ENCODE measurements around the gene FBXO36. TPM values are rescaled to one million over a fixed set of nuclear protein-coding genes. Genes with fewer than 3 reads are reported as not detected.
A peak's percentile ranks its signal among the peaks of the same experiment; 100 is the strongest.

FBXO36 gene
- total and polyA plus RNA-seq, 2 experiments from 2014 or later = 5.8 to 7.6 TPM

DNA sequence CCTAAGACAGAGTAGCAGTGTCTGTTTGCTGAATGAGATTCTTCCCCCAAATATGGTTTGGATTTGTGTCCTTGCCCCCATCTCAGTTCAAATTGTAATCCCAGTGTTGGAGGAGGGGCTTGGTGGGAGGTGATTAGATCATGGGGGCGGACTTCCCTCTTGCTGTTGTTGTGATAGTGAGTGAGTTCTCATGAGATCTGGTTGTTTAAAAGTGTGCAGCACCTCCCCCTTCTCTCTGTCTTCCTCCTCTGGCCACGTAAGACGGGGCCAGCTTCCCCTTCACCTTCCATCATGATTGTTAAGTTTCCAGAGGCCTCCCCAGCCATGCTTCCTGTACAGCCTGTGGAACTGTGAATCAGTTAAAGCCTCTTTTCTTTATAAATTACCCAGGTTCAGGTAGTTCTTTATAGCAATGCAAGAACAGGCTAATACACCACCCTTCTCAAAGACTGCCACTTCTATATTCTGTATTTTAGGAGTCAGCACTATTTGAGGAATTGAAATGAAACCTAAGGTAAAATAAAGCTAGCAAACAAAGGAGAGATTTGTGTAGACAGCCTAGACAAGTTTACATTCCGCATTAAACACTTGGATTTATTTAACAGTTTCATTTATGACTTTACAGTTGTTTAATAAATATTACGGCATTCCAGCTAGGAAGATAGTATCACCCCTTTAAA is 21.6 kb downstream of the FBXO36 start:
- H3K4me2 ChIP-seq = no peak overlapping the region
- peaks cover 4% of the 10 kb centered on the region; the same call in 1 of the 3 replicates for H3K36me3 Mint-ChIP-seq (ENCODE audit: low read depth)
- H3K27ac ChIP-seq (ENCODE audit: low read depth) = no peak overlapping the region
- no peak overlapping the region for H2AFZ ChIP-seq
- ATAC-seq (no peak), DNase-seq (ENCODE audit: low spot score) (no peak)
- no peaks in the 10 kb centered on the region for H3F3A ChIP-seq (replicated peaks; ENCODE audit: low read depth)
- no peaks in the 10 kb centered on the region for H4K20me1 ChIP-seq (replicated peaks; ENCODE audit: insufficient read depth)
- peaks cover 2% of the 10 kb centered on the region for H3K27me3 Mint-ChIP-seq (ENCODE audit: insufficient read depth, low read depth, poor library complexity)
- no peaks in the 10 kb centered on the region for H3K36me3 ChIP-seq (ENCODE audit: insufficient read depth)
- H3K9me3 Mint-ChIP-seq = no peaks in the 10 kb centered on the region
- H3K4me3 ChIP-seq = no peak overlapping the region
- H3K4me3 Mint-ChIP-seq = no peak overlapping the region
- no peaks in the 10 kb centered on the region for H3K79me2 ChIP-seq (replicated peaks; ENCODE audit: insufficient read depth)
- 0 out of 2 replicates have a peak, but pooled peaks cover 2% of the 10 kb centered on the region for H3K9me2 ChIP-seq (ENCODE audit: insufficient read depth)
- no peaks in the 10 kb centered on the region for H3K27me3 ChIP-seq (ENCODE audit: insufficient read depth)
- H3K4me1 Mint-ChIP-seq = peaks cover 12% of the 10 kb centered on the region; the same call in 2 of the 3 replicates
- H3K27ac Mint-ChIP-seq = peak overlapping the region; percentile 13; the same call in 1 of the 2 replicates
- TF ChIP-seq, protein P1, sequence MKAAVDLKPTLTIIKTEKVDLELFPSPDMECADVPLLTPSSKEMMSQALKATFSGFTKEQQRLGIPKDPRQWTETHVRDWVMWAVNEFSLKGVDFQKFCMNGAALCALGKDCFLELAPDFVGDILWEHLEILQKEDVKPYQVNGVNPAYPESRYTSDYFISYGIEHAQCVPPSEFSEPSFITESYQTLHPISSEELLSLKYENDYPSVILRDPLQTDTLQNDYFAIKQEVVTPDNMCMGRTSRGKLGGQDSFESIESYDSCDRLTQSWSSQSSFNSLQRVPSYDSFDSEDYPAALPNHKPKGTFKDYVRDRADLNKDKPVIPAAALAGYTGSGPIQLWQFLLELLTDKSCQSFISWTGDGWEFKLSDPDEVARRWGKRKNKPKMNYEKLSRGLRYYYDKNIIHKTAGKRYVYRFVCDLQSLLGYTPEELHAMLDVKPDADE (IDR thresholded peaks at IDR 0.05) = no peak
- TF ChIP-seq ZNF114 (CRISPR knock-in tag; IDR thresholded peaks at IDR 0.05) (no peak), POLR2AphosphoS5 (IDR thresholded peaks at IDR 0.05; ENCODE audit: low read depth) (no peak), EZH2 (IDR thresholded peaks at IDR 0.05; ENCODE audit: low read depth, unreplicated experiment) (no peak), ZNF331 (CRISPR knock-in tag; IDR thresholded peaks at IDR 0.05; ENCODE audit: low read depth) (no peak), CREB1 (CRISPR knock-in tag; IDR thresholded peaks at IDR 0.05; ENCODE audit: low read depth) (no peak), STAT1 (IDR thresholded peaks at IDR 0.05; ENCODE audit: unreplicated experiment) (no peak), JUNB (IDR thresholded peaks at IDR 0.05; ENCODE audit: unreplicated experiment) (no peak), NANOG (IDR thresholded peaks at IDR 0.05; ENCODE audit: borderline replicate concordance) (no peak), EZH2phosphoT487 (IDR thresholded peaks at IDR 0.05; ENCODE audit: unreplicated experiment) (no peak)
- TF ChIP-seq, protein P2, sequence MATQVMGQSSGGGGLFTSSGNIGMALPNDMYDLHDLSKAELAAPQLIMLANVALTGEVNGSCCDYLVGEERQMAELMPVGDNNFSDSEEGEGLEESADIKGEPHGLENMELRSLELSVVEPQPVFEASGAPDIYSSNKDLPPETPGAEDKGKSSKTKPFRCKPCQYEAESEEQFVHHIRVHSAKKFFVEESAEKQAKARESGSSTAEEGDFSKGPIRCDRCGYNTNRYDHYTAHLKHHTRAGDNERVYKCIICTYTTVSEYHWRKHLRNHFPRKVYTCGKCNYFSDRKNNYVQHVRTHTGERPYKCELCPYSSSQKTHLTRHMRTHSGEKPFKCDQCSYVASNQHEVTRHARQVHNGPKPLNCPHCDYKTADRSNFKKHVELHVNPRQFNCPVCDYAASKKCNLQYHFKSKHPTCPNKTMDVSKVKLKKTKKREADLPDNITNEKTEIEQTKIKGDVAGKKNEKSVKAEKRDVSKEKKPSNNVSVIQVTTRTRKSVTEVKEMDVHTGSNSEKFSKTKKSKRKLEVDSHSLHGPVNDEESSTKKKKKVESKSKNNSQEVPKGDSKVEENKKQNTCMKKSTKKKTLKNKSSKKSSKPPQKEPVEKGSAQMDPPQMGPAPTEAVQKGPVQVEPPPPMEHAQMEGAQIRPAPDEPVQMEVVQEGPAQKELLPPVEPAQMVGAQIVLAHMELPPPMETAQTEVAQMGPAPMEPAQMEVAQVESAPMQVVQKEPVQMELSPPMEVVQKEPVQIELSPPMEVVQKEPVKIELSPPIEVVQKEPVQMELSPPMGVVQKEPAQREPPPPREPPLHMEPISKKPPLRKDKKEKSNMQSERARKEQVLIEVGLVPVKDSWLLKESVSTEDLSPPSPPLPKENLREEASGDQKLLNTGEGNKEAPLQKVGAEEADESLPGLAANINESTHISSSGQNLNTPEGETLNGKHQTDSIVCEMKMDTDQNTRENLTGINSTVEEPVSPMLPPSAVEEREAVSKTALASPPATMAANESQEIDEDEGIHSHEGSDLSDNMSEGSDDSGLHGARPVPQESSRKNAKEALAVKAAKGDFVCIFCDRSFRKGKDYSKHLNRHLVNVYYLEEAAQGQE (IDR thresholded peaks at IDR 0.05; ENCODE audit: unreplicated experiment) = no peak
- TF ChIP-seq, protein P3, sequence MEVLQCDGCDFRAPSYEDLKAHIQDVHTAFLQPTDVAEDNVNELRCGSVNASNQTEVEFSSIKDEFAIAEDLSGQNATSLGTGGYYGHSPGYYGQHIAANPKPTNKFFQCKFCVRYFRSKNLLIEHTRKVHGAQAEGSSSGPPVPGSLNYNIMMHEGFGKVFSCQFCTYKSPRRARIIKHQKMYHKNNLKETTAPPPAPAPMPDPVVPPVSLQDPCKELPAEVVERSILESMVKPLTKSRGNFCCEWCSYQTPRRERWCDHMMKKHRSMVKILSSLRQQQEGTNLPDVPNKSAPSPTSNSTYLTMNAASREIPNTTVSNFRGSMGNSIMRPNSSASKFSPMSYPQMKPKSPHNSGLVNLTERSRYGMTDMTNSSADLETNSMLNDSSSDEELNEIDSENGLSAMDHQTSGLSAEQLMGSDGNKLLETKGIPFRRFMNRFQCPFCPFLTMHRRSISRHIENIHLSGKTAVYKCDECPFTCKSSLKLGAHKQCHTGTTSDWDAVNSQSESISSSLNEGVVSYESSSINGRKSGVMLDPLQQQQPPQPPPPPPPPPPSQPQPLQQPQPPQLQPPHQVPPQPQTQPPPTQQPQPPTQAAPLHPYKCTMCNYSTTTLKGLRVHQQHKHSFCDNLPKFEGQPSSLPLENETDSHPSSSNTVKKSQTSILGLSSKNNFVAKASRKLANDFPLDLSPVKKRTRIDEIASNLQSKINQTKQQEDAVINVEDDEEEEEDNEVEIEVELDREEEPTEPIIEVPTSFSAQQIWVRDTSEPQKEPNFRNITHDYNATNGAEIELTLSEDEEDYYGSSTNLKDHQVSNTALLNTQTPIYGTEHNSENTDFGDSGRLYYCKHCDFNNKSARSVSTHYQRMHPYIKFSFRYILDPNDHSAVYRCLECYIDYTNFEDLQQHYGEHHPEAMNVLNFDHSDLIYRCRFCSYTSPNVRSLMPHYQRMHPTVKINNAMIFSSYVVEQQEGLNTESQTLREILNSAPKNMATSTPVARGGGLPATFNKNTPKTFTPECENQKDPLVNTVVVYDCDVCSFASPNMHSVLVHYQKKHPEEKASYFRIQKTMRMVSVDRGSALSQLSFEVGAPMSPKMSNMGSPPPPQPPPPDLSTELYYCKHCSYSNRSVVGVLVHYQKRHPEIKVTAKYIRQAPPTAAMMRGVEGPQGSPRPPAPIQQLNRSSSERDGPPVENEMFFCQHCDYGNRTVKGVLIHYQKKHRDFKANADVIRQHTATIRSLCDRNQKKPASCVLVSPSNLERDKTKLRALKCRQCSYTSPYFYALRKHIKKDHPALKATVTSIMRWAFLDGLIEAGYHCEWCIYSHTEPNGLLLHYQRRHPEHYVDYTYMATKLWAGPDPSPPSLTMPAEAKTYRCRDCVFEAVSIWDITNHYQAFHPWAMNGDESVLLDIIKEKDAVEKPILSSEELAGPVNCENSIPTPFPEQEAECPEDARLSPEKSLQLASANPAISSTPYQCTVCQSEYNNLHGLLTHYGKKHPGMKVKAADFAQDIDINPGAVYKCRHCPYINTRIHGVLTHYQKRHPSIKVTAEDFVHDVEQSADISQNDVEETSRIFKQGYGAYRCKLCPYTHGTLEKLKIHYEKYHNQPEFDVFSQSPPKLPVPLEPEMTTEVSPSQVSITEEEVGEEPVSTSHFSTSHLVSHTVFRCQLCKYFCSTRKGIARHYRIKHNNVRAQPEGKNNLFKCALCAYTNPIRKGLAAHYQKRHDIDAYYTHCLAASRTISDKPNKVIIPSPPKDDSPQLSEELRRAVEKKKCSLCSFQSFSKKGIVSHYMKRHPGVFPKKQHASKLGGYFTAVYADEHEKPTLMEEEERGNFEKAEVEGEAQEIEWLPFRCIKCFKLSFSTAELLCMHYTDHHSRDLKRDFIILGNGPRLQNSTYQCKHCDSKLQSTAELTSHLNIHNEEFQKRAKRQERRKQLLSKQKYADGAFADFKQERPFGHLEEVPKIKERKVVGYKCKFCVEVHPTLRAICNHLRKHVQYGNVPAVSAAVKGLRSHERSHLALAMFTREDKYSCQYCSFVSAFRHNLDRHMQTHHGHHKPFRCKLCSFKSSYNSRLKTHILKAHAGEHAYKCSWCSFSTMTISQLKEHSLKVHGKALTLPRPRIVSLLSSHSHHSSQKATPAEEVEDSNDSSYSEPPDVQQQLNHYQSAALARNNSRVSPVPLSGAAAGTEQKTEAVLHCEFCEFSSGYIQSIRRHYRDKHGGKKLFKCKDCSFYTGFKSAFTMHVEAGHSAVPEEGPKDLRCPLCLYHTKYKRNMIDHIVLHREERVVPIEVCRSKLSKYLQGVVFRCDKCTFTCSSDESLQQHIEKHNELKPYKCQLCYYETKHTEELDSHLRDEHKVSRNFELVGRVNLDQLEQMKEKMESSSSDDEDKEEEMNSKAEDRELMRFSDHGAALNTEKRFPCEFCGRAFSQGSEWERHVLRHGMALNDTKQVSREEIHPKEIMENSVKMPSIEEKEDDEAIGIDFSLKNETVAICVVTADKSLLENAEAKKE (CRISPR knock-in tag; IDR thresholded peaks at IDR 0.05) = no peak
- TF ChIP-seq, protein P4, sequence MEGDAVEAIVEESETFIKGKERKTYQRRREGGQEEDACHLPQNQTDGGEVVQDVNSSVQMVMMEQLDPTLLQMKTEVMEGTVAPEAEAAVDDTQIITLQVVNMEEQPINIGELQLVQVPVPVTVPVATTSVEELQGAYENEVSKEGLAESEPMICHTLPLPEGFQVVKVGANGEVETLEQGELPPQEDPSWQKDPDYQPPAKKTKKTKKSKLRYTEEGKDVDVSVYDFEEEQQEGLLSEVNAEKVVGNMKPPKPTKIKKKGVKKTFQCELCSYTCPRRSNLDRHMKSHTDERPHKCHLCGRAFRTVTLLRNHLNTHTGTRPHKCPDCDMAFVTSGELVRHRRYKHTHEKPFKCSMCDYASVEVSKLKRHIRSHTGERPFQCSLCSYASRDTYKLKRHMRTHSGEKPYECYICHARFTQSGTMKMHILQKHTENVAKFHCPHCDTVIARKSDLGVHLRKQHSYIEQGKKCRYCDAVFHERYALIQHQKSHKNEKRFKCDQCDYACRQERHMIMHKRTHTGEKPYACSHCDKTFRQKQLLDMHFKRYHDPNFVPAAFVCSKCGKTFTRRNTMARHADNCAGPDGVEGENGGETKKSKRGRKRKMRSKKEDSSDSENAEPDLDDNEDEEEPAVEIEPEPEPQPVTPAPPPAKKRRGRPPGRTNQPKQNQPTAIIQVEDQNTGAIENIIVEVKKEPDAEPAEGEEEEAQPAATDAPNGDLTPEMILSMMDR (conservative IDR thresholded peaks at IDR 0.05; ENCODE audit: low read depth in 2 of 2) = no peak
- peaks cover 8% of the 10 kb centered on the region; the same call in 1 of the 2 replicates for H3K4me1 ChIP-seq (ENCODE audit: insufficient read depth)
